GM18499 (cell line): Measurements from ENCODE around the gene INVS.
"Not testable (repeated sequence)": the region's sequence is repeated elsewhere in the genome, so short reads cannot be mapped to it uniquely, and the experiment has no call there.

Experiments
- ATAC-seq: cut with Tn5 transposase; IDR thresholded peaks from one replicate; pipeline ENCODE4 v1.9.1; 2021; ENCODE audit warnings: moderate number of reproducible peaks; ENCODE audit not compliant: insufficient read depth, unreplicated experiment

INVS gene

GRCh38 chr9:100307080-100307479 is 208.0 kb downstream of the INVS start:
- ATAC-seq = no peak

- ATAC-seq = no peak
These were observed 210.0 kb downstream of the INVS start for GRCh38 chr9:100308965-100309564.

- no peak for ATAC-seq
These were observed 210.9 kb downstream of the INVS start for GRCh38 chr9:100309992-100310391.

GRCh38 chr9:100315561-100315960 is 216.5 kb downstream of the INVS start:
- no peak for ATAC-seq

GRCh38 chr9:100317706-100318105 is 218.7 kb downstream of the INVS start:
- ATAC-seq = no peak

- ATAC-seq = no peak
These were observed 224.0 kb downstream of the INVS start for GRCh38 chr9:100322954-100323536.

- ATAC-seq = no peak
These were observed 225.7 kb downstream of the INVS start for GRCh38 chr9:100324594-100325200.

- ATAC-seq = not testable (repeated sequence)
These were observed 239.7 kb downstream of the INVS start for GRCh38 chr9:100338736-100339135.

GRCh38 chr9:100340224-100340623 is 241.2 kb downstream of the INVS start:
- no peak for ATAC-seq

- ATAC-seq = no peak
These were observed 242.8 kb downstream of the INVS start for GRCh38 chr9:100341889-100342288.

GRCh38 chr9:100346836-100347235 is 247.8 kb downstream of the INVS start:
- ATAC-seq = no peak

- ATAC-seq = no peak
These were observed 251.1 kb downstream of the INVS start for GRCh38 chr9:100350188-100350587.
